ENCODE measurements around the gene ESPN. TPM values are rescaled to one million over a fixed set of nuclear protein-coding genes. Genes with fewer than 3 reads are reported as not detected.

Gene ESPN
- total and polyA plus RNA-seq, 10 of the 15 experiments (the other 5 are each of a cell fraction or from before 2014, with no cell fraction given): 0.18 to 0.71 (median 0.59) TPM; not detected in 7

GRCh38 chr1:6495540-6496364 lies 71.2 kb downstream of the ESPN start (continued):
- no peak for TF ChIP-seq ZBTB11 (CRISPR knock-in tag; IDR thresholded peaks at IDR 0.05)
- TF ChIP-seq NFYB (IDR thresholded peaks at IDR 0.05; ENCODE audit: insufficient read depth, low read depth, low read length): no peak
- TF ChIP-seq NR2C2 (IDR thresholded peaks at IDR 0.05; ENCODE audit: borderline replicate concordance, control insufficient read depth, insufficient read length, low read depth): no peak
- TF ChIP-seq HDGF (IDR thresholded peaks at IDR 0.05): no peak
- TF ChIP-seq, protein P1, sequence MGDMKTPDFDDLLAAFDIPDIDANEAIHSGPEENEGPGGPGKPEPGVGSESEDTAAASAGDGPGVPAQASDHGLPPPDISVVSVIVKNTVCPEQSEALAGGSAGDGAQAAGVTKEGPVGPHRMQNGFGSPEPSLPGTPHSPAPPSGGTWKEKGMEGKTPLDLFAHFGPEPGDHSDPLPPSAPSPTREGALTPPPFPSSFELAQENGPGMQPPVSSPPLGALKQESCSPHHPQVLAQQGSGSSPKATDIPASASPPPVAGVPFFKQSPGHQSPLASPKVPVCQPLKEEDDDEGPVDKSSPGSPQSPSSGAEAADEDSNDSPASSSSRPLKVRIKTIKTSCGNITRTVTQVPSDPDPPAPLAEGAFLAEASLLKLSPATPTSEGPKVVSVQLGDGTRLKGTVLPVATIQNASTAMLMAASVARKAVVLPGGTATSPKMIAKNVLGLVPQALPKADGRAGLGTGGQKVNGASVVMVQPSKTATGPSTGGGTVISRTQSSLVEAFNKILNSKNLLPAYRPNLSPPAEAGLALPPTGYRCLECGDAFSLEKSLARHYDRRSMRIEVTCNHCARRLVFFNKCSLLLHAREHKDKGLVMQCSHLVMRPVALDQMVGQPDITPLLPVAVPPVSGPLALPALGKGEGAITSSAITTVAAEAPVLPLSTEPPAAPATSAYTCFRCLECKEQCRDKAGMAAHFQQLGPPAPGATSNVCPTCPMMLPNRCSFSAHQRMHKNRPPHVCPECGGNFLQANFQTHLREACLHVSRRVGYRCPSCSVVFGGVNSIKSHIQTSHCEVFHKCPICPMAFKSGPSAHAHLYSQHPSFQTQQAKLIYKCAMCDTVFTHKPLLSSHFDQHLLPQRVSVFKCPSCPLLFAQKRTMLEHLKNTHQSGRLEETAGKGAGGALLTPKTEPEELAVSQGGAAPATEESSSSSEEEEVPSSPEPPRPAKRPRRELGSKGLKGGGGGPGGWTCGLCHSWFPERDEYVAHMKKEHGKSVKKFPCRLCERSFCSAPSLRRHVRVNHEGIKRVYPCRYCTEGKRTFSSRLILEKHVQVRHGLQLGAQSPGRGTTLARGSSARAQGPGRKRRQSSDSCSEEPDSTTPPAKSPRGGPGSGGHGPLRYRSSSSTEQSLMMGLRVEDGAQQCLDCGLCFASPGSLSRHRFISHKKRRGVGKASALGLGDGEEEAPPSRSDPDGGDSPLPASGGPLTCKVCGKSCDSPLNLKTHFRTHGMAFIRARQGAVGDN (IDR thresholded peaks at IDR 0.05): no peak
- no peak for TF ChIP-seq LARP7 (IDR thresholded peaks at IDR 0.05)
- TF ChIP-seq POLR2AphosphoS2 (IDR thresholded peaks at IDR 0.05; ENCODE audit: low read depth, low read length): no peak
- no peak for TF ChIP-seq ATF3 (IDR thresholded peaks at IDR 0.05; ENCODE audit: borderline replicate concordance, extremely low read depth, low read depth, low read length)
- no peak for TF ChIP-seq PRDM15 (CRISPR knock-in tag; IDR thresholded peaks at IDR 0.05)
- no peak for TF ChIP-seq EP300 (IDR thresholded peaks at IDR 0.05; ENCODE audit: borderline replicate concordance in 1 of 2, control insufficient read depth in 1 of 2, low read depth in 2 of 2, low read length in 2 of 2)
- no peak for TF ChIP-seq POLR2A (IDR thresholded peaks at IDR 0.05; ENCODE audit: low read depth, low read length)

Measured in GM12878 (cell line).